ENCODE data around the gene COMT. TPM values are rescaled to one million over a fixed set of nuclear protein-coding genes. Genes with fewer than 3 reads are reported as not detected.

The COMT gene
- total and polyA plus RNA-seq, 2 of the 4 experiments (the other 2 are of a cell fraction): 202 to 347 TPM

- H3K4me1 ChIP-seq (ENCODE audit: control insufficient read depth, insufficient read depth, low read length): peaks cover 16% of the 10 kb centered on the region
- H3K4me3 ChIP-seq (ENCODE audit: insufficient read depth, low read depth, low read length): no peak overlapping the region
- BruUV-seq (replicated peaks): no TSS peak
- no peak overlapping the region for H3K14ac ChIP-seq (replicated peaks; ENCODE audit: low read depth, low read length)
- ATAC-seq (ENCODE audit: low read depth) (no peak), DNase-seq (no peak)
- H2BK120ac ChIP-seq (ENCODE audit: low read depth, low read length): no peak overlapping the region
- H4K91ac ChIP-seq (ENCODE audit: insufficient read depth, low read depth, low read length): no peak overlapping the region
- H4K8ac ChIP-seq (ENCODE audit: low read depth in 2 of 2, low read length in 2 of 2): no peak overlapping the region
- no peaks in the 10 kb centered on the region for H3K36me3 ChIP-seq (ENCODE audit: control insufficient read depth, insufficient read depth, low read length)
- peak overlapping the region; percentile 12; the same call in 1 of the 2 replicates for H2AK5ac ChIP-seq (ENCODE audit: low read depth, low read length)
- no peak overlapping the region for H3K23ac ChIP-seq (ENCODE audit: low read depth, low read length)
- no peak overlapping the region for H2BK20ac ChIP-seq (ENCODE audit: low read depth, low read length)
- no peak overlapping the region for H4K5ac ChIP-seq (ENCODE audit: low read depth, low read length)
- H3K9ac ChIP-seq (ENCODE audit: low read depth, low read length): no peak overlapping the region
- H3K9me3 ChIP-seq (ENCODE audit: control insufficient read depth, insufficient read depth, low read length): no peaks in the 10 kb centered on the region
- H3K27ac ChIP-seq (ENCODE audit: insufficient read depth, low read length): no peak overlapping the region
- H2BK5ac ChIP-seq (ENCODE audit: low read depth, low read length, poor library complexity, severe bottlenecking): no peak overlapping the region
- WGBS, 2 experiments (ENCODE audit: extremely low coverage in 2 of 2, insufficient read length in 1 of 2): 76% methylated on average over 4 of the region's 7 CpGs; no CpG with 5 or more reads in 1 of the 2 experiments
- intact Hi-C loops (cut with micrococcal nuclease): no loop called here
- H3K4ac ChIP-seq (ENCODE audit: low read depth, low read length): no peak overlapping the region
- 0 out of 2 replicates have a peak, but pooled peaks cover 7% of the 10 kb centered on the region for H3K9me1 ChIP-seq (ENCODE audit: insufficient read depth, low read length)
- TF ChIP-seq CHD1 (IDR thresholded peaks at IDR 0.05; ENCODE audit: low read depth, low read length): no peak
- TF ChIP-seq MAFK (IDR thresholded peaks at IDR 0.05; ENCODE audit: low read depth, low read length): no peak
- TF ChIP-seq POLR2A (IDR thresholded peaks at IDR 0.05; ENCODE audit: low read depth, low read length): no peak
- no peak for TF ChIP-seq RCOR1 (IDR thresholded peaks at IDR 0.05; ENCODE audit: insufficient replicate concordance, low read length)
- TF ChIP-seq MXI1 (IDR thresholded peaks at IDR 0.05; ENCODE audit: borderline replicate concordance, low read depth, low read length): no peak
- no peak overlapping the region for H3K56ac ChIP-seq (ENCODE audit: extremely low read depth, insufficient read depth, low read length)
- dilution Hi-C loops (cut with HindIII; ENCODE audit: low sequenced_read_pairs, unreplicated experiment): no loop called here
- no peak overlapping the region for H2AFZ ChIP-seq (replicated peaks; ENCODE audit: low read length, poor library complexity)
- H3K18ac ChIP-seq (ENCODE audit: low read depth, low read length): no peak overlapping the region
- no peaks in the 10 kb centered on the region for H3K79me1 ChIP-seq (ENCODE audit: low read depth in 1 of 2, low read length in 2 of 2)
- H3K4me2 ChIP-seq (ENCODE audit: low read depth, low read length): no peak overlapping the region
- H2BK15ac ChIP-seq (ENCODE audit: low read depth, low read length): no peak overlapping the region
- H2AK9ac ChIP-seq (replicated peaks; ENCODE audit: low read depth, low read length, poor library complexity): no peak overlapping the region
- in situ Hi-C loops (cut with MboI; ENCODE audit: low sequenced_read_pairs): no loop called here
- CTCF ChIA-PET: interaction anchor here (0.5 kb wide), 1 partner anchor 252 kb away, joined by 3 read pairs; no protein-coding TSS in a partner anchor
- H3K27me3 ChIP-seq (ENCODE audit: control insufficient read depth, insufficient read depth, low read length): no peaks in the 10 kb centered on the region; the same call in 1 of the 2 replicates
- POLR2A ChIA-PET (ENCODE audit: unreplicated experiment): no interaction called here
- H4K20me1 ChIP-seq (ENCODE audit: insufficient read depth, low read length): peaks cover under 1% of the 10 kb centered on the region; the same call in 1 of the 2 replicates
Observed at GRCh38 chr22:19992481-19992911, 50.9 kb downstream of the COMT start.
